Endodermal cell (in vitro differentiated cells): ENCODE results near the gene NR6A1. TPM values are rescaled to one million over a fixed set of nuclear protein-coding genes. Genes with fewer than 3 reads are reported as not detected.
A peak's percentile ranks its signal among the peaks of the same experiment; 100 is the strongest.

Source experiments
- DNase-seq: peaks from one replicate; pipeline ENCODE4 v3.0.0-alpha.2; 2017
- H3K27ac ChIP-seq: 2 replicates; pipeline ENCODE4 v1.5.1; 2013; ENCODE audit warnings: mild to moderate bottlenecking, low read depth, low read length, moderate library complexity
- H3K27me3 ChIP-seq: 2 replicates; pipeline ENCODE4 v1.6.1; 2013; ENCODE audit warnings: mild to moderate bottlenecking, low read length, moderate library complexity; ENCODE audit not compliant: insufficient read depth, control insufficient read depth, poor library complexity, severe bottlenecking
- H3K36me3 ChIP-seq: 2 replicates; pipeline ENCODE4 v1.7.0; 2013; ENCODE audit warnings: mild to moderate bottlenecking, low read length, moderate library complexity; ENCODE audit not compliant: control insufficient read depth, insufficient read depth
- H3K4me1 ChIP-seq: one replicate; pipeline ENCODE4 v1.7.0; 2013; ENCODE audit warnings: low read length; ENCODE audit not compliant: control insufficient read depth, insufficient read depth
- H3K4me3 ChIP-seq: 2 replicates; pipeline ENCODE4 v1.5.1; 2013; ENCODE audit warnings: mild to moderate bottlenecking, low read length, moderate library complexity
- H3K9ac ChIP-seq: 2 replicates; pipeline ENCODE4 v1.6.1; 2013; ENCODE audit warnings: mild to moderate bottlenecking, low read length, moderate library complexity; ENCODE audit not compliant: poor library complexity, severe bottlenecking; ENCODE audit errors: extremely low read depth
- H3K9me3 ChIP-seq: 2 replicates; pipeline ENCODE4 v1.6.1; 2013; ENCODE audit warnings: mild to moderate bottlenecking, low read length, moderate library complexity; ENCODE audit not compliant: control insufficient read depth
- H3K27ac Mint-ChIP-seq: 2 replicates; pipeline ENCODE4 v1.8.0; 2020; ENCODE audit warnings: mixed read lengths
- H3K27me3 Mint-ChIP-seq: 2 replicates; pipeline ENCODE4 v1.8.0; 2021; ENCODE audit warnings: mild to moderate bottlenecking, mixed read lengths; ENCODE audit not compliant: insufficient read depth
- H3K36me3 Mint-ChIP-seq: 2 replicates; pipeline ENCODE4 v1.8.0; 2020; ENCODE audit warnings: low read depth, mixed read lengths
- H3K4me1 Mint-ChIP-seq: 2 replicates; pipeline ENCODE4 v1.8.0; 2020; ENCODE audit warnings: mixed read lengths
- H3K4me3 Mint-ChIP-seq: 2 replicates; pipeline ENCODE4 v1.8.0; 2020; ENCODE audit warnings: mild to moderate bottlenecking, moderate library complexity, mixed read lengths
- H3K9me3 Mint-ChIP-seq: 2 replicates; pipeline ENCODE4 v1.8.0; 2020; ENCODE audit warnings: mild to moderate bottlenecking, mixed read lengths
- WGBS, 2 experiments: methylation state at CpG; one replicate each; pipeline versions ENCODE4 v1.1.5 to v1.1.7; 2013; ENCODE audit warnings: missing lambda C conversion rate in 2 of 2, mixed read lengths in 1 of 2; ENCODE audit not compliant: insufficient coverage in 1 of 2, insufficient read length in 1 of 2; 5-methylcytosine and 5-hydroxymethylcytosine counted together
- total RNA-seq, 2 donors: library from RNA; stranded (reverse); fragmentation: NEBNext Ultra II Directional in 1 of 2; extraction: Animal tissue kit (Norgen Biotek cat#: 25700) in 1 of 2; gene quantifications; 2 replicates in 1 of 2; 3 replicates in 1 of 2; pipeline ENCODE4 v1.2.1, GENCODE V29; 2021
- TF ChIP-seq, protein P1 (sequence below): fragments of 200-600 bp; sonication (generic); conservative IDR thresholded peaks from 2 replicates; pipeline ENCODE4 v1.5.0; 2021; ENCODE audit warnings: antibody characterized with exemption, mild to moderate bottlenecking

The NR6A1 gene
- total RNA-seq, 2 donors from 2014 or later = 168 to 206 TPM

DNA sequence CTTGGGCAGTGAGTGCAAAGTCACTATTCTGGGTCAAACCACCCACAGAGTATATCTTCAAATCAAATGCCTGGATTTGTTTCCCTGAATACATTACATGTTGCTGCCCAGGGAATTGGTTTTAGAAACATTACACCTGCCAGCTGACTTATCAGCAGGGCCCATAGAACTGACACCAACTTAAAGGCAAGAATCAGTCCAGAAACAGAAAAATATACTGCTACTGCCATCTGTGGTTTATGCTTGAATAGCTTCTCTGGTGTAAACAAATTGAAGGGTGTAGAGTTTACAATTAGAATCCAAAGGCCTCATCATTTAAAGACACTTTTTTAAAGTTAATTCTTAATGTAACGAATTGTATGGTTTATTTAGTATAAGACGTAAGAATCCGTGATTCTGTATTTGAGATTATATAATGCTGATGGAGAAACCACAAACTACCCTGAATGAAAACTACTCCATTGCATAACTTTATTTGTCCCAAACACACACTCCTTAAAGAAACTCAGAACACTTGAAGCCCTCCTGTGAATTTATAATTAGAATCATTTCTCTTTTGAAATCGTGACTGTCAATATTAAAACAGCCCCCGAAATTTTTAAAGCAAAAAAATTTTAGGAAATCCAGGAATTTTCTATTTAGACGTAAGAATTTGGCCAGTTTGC is 6.2 kb downstream of the NR6A1 start:
- H3K27ac Mint-ChIP-seq = no peak overlapping the region
- peaks cover 40% of the 10 kb centered on the region for H3K4me1 ChIP-seq
- no peak for DNase-seq
- TF ChIP-seq, protein P1, sequence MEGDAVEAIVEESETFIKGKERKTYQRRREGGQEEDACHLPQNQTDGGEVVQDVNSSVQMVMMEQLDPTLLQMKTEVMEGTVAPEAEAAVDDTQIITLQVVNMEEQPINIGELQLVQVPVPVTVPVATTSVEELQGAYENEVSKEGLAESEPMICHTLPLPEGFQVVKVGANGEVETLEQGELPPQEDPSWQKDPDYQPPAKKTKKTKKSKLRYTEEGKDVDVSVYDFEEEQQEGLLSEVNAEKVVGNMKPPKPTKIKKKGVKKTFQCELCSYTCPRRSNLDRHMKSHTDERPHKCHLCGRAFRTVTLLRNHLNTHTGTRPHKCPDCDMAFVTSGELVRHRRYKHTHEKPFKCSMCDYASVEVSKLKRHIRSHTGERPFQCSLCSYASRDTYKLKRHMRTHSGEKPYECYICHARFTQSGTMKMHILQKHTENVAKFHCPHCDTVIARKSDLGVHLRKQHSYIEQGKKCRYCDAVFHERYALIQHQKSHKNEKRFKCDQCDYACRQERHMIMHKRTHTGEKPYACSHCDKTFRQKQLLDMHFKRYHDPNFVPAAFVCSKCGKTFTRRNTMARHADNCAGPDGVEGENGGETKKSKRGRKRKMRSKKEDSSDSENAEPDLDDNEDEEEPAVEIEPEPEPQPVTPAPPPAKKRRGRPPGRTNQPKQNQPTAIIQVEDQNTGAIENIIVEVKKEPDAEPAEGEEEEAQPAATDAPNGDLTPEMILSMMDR = peak; percentile 58
- peaks cover 81% of the 10 kb centered on the region for H3K4me1 Mint-ChIP-seq
- H3K36me3 ChIP-seq = no peaks in the 10 kb centered on the region
- no peaks in the 10 kb centered on the region for H3K36me3 Mint-ChIP-seq
- H3K9ac ChIP-seq = no peak overlapping the region
- peak overlapping the region; percentile 67 for H3K4me3 ChIP-seq
- H3K9me3 ChIP-seq = no peaks in the 10 kb centered on the region
- 42 to 45% methylated on average over 2 to 3 of the region's 6 CpGs for WGBS, 2 experiments
- no peaks in the 10 kb centered on the region for H3K27me3 ChIP-seq
- H3K4me3 Mint-ChIP-seq = no peak overlapping the region
- no peak overlapping the region for H3K27ac ChIP-seq
- peaks cover 4% of the 10 kb centered on the region for H3K27me3 Mint-ChIP-seq
- no peaks in the 10 kb centered on the region for H3K9me3 Mint-ChIP-seq

DNA sequence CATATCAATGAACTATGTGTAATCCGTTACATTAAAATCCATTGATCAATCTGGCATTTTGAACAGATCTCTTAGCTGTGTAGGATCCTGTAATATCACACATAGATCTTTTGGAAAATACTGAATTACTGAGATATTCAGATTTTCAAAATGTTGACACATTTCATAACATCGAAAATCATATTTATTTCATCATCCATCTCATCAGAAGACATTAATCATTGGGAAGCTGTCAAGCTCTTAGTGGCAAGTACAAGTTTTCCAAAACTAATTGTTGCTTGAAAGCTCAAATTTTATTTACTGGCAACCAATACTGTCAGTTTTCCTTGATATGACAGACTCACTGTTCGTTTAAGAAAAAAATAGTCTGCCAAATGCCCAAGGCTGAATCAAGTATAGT is 8.5 kb downstream of the NR6A1 start:
- H3K9ac ChIP-seq = no peak overlapping the region
- TF ChIP-seq, protein P1 = no peak
- peaks cover 37% of the 10 kb centered on the region for H3K4me1 ChIP-seq
- H3K36me3 ChIP-seq = no peaks in the 10 kb centered on the region
- Mint-ChIP-seq H3K4me1 (peaks cover 87% of the 10 kb centered on the region), H3K27me3 (no peaks in the 10 kb centered on the region), H3K9me3 (no peaks in the 10 kb centered on the region), H3K36me3 (no peaks in the 10 kb centered on the region), H3K4me3 (no peak overlapping the region), H3K27ac (peak overlapping the region; percentile 33)
- H3K9me3 ChIP-seq = no peaks in the 10 kb centered on the region
- no peak overlapping the region for H3K27ac ChIP-seq
- 88 to 95% methylated on average over 2 to 3 of the region's 3 CpGs for WGBS, 2 experiments
- no peaks in the 10 kb centered on the region for H3K27me3 ChIP-seq
- no peak for DNase-seq
- no peak overlapping the region for H3K4me3 ChIP-seq

DNA sequence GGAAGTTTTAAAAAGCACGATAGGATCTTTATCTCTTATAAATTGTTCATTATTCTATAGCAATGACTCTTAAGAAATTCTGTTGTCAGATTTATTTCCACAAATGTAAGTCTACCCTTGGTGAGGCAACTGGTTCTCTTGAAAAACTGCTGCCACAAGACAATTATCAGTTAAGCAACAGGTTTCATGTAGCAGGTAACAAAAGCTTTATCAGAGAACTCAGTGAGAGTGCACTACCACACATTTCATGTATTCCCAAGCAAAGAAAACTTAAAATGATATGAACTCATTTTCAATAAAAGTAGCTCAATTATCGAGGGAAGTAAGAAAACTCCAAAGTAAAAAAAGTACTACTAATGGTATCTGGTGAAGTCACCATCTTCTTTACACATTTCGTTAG is 9.4 kb downstream of the NR6A1 start:
- H3K9ac ChIP-seq = no peak overlapping the region
- H3K4me1 ChIP-seq = peaks cover 36% of the 10 kb centered on the region
- TF ChIP-seq, protein P1 = no peak
- no peak for DNase-seq
- 46 to 70% methylated on average over 2 to 3 of the region's 3 CpGs for WGBS, 2 experiments
- no peaks in the 10 kb centered on the region for H3K36me3 ChIP-seq
- H3K27me3 ChIP-seq = no peaks in the 10 kb centered on the region
- Mint-ChIP-seq H3K27ac (peak overlapping the region; percentile 73), H3K27me3 (no peaks in the 10 kb centered on the region), H3K36me3 (no peaks in the 10 kb centered on the region), H3K4me3 (peak overlapping the region; percentile 44), H3K4me1 (peaks cover 89% of the 10 kb centered on the region), H3K9me3 (no peaks in the 10 kb centered on the region)
- no peak overlapping the region for H3K27ac ChIP-seq
- H3K9me3 ChIP-seq = no peaks in the 10 kb centered on the region
- H3K4me3 ChIP-seq = peak overlapping the region; percentile 52
